ENCODE results near the gene NFASC. TPM values are rescaled to one million over a fixed set of nuclear protein-coding genes. Genes with fewer than 3 reads are reported as not detected.
A peak's percentile ranks its signal among the peaks of the same experiment; 100 is the strongest.

The NFASC gene
- total and polyA plus RNA-seq, 4 experiments from 2014 or later, result not detected

DNA sequence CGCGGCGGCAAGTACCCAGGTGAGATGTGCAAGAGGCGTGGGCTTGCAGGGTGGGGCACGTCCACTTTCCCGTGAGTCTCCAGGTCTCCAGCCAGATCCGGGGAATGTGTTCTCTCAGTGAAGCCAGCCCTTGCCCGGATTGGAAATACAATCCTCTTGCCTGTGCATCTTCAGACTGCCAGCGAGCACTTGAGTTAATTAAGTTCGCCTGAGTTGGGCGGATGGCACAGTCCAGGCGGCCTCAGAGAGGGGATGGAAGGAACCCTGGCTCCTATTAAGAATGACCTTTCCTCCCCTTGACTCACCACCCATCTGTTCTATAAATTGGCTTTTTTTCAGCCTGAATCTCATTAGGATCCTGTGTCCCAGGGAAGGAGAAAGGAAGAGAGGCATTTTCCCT lies 139.0 kb downstream of the NFASC start:
- no peak overlapping the region for H3K4me3 Mint-ChIP-seq
- Histone ChIP-seq H3K27me3 (ENCODE audit: insufficient read depth, low read length) (no peaks in the 10 kb centered on the region), H3K4me3 (ENCODE audit: low read length in 2 of 2) (no peak overlapping the region), H3K9me3 (ENCODE audit: control insufficient read depth in 1 of 2, low read length in 2 of 2) (no peaks in the 10 kb centered on the region), H3K4me1 (ENCODE audit: insufficient read depth, low read length) (no peaks in the 10 kb centered on the region), H3K36me3 (ENCODE audit: insufficient read depth, low read length) (no peaks in the 10 kb centered on the region), H3K27ac (ENCODE audit: low read depth, low read length) (no peak overlapping the region)
- DNase-seq, result no peak
- H3K27me3 Mint-ChIP-seq, result peaks cover 2 to 6% of the 10 kb centered on the region in 2 donors
- no peaks in the 10 kb centered on the region for H3K36me3 Mint-ChIP-seq
- ChIA-PET CTCF (ENCODE audit: partially characterized antibody) (no interaction called here), POLR2A (ENCODE audit: partially characterized antibody) (no interaction called here)
- H3K4me1 Mint-ChIP-seq, result no peaks in the 10 kb centered on the region
- peak overlapping the region in 1 of 7 donors; percentile 58 for H3K27ac Mint-ChIP-seq
- intact Hi-C loops (cut with micrococcal nuclease), result no loop called here
- H3K9me3 Mint-ChIP-seq, result no peaks in the 10 kb centered on the region

- ChIA-PET CTCF (ENCODE audit: partially characterized antibody) (no interaction called here), POLR2A (ENCODE audit: partially characterized antibody) (no interaction called here)
- H3K4me1 ChIP-seq (ENCODE audit: insufficient read depth, low read length), result no peaks in the 10 kb centered on the region
- Mint-ChIP-seq H3K27me3 (peaks cover under 1 to 4% of the 10 kb centered on the region in 2 donors), H3K27ac (no peak overlapping the region), H3K9me3 (no peaks in the 10 kb centered on the region), H3K36me3 (no peaks in the 10 kb centered on the region), H3K4me1 (no peaks in the 10 kb centered on the region), H3K4me3 (no peak overlapping the region)
- H3K36me3 ChIP-seq (ENCODE audit: insufficient read depth, low read length), result no peaks in the 10 kb centered on the region
- no peaks in the 10 kb centered on the region for H3K9me3 ChIP-seq (ENCODE audit: control insufficient read depth in 1 of 2, low read length in 2 of 2)
- no peak overlapping the region for H3K27ac ChIP-seq (ENCODE audit: low read depth, low read length)
- no peak overlapping the region for H3K4me3 ChIP-seq (ENCODE audit: low read length in 2 of 2)
- DNase-seq, result no peak
- intact Hi-C loops (cut with micrococcal nuclease), result no loop called here
- no peaks in the 10 kb centered on the region for H3K27me3 ChIP-seq (ENCODE audit: insufficient read depth, low read length)
Observed at GRCh38 chr1:205012391-205013140, 141.9 kb downstream of the NFASC start.

DNA sequence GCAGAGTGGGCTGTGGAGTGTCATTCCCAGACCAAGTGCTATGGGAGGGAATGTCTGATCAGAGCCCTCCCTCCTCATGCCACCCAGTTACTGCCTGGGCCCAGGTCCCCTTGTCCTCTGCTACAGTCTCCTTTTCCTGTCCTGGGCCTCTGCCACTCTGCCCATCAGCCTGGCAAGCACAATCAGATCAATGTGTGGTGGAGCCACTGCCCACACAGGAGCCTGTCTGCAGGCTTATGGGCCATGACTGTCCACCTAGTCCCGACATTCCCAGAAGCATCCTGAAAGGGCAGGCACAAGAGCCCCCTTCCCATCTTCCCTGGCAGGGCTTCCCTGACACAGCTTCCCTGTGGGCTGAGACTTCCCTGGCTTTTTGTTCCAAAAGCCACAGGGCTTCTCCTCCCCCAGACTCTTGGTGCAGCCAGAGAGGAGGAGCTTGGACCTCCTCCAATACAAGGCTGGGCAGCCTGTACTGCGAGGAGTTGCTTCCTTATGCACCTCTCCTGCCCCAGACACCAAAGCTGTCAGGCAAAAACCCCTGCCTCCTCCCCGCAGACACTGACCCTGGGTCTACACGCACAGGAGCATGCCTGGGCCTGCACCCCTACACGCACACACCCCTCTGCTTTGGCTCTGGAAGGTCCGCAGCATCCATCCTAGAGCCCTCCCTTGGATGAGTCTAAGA lies 143.2 kb downstream of the NFASC start:
- H3K27me3 Mint-ChIP-seq, result peaks cover 3 to 4% of the 10 kb centered on the region in 2 donors
- Histone ChIP-seq H3K4me1 (ENCODE audit: insufficient read depth, low read length) (no peaks in the 10 kb centered on the region), H3K27me3 (ENCODE audit: insufficient read depth, low read length) (no peaks in the 10 kb centered on the region), H3K9me3 (ENCODE audit: control insufficient read depth in 1 of 2, low read length in 2 of 2) (no peaks in the 10 kb centered on the region), H3K4me3 (ENCODE audit: low read length in 2 of 2) (no peak overlapping the region), H3K27ac (ENCODE audit: low read depth, low read length) (no peak overlapping the region), H3K36me3 (ENCODE audit: insufficient read depth, low read length) (no peaks in the 10 kb centered on the region)
- no peak overlapping the region for H3K4me3 Mint-ChIP-seq
- ChIA-PET POLR2A (ENCODE audit: partially characterized antibody) (no interaction called here), CTCF (ENCODE audit: partially characterized antibody) (no interaction called here)
- no peaks in the 10 kb centered on the region for H3K9me3 Mint-ChIP-seq
- no peaks in the 10 kb centered on the region for H3K4me1 Mint-ChIP-seq
- H3K36me3 Mint-ChIP-seq, result no peaks in the 10 kb centered on the region
- intact Hi-C loops (cut with micrococcal nuclease), result no loop called here
- peak overlapping the region in 1 of 7 donors; percentile 35 for H3K27ac Mint-ChIP-seq
- DNase-seq, result no peak

DNA sequence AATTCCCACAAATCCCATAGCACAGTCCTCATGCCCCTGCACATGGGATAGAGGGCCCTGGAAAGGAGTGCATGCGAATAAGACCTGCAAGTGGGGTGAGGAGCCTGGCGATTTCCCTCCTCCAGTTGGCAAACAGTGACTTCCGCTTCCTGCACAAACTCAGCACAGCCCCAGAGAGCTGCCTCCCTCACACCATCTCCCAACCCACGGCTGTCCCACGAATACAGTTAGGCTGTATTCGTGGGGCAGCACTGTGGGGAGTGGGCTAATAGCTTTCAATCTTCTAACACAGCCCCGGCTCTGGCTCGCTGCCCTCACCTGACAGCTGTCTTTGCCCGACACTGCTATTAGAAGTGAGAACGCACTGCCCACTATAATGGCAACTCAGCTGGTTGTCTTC lies 144.1 kb downstream of the NFASC start:
- Mint-ChIP-seq H3K36me3 (no peaks in the 10 kb centered on the region), H3K9me3 (no peaks in the 10 kb centered on the region), H3K4me1 (no peaks in the 10 kb centered on the region), H3K4me3 (peak overlapping the region in 1 of 8 donors; percentile 18), H3K27ac (peak overlapping the region in 1 of 7 donors; percentile 66), H3K27me3 (peaks cover 3 to 4% of the 10 kb centered on the region in 2 donors)
- ChIA-PET POLR2A (ENCODE audit: partially characterized antibody) (no interaction called here), CTCF (ENCODE audit: partially characterized antibody) (no interaction called here)
- no peak overlapping the region for H3K27ac ChIP-seq (ENCODE audit: low read depth, low read length)
- no peak for DNase-seq
- intact Hi-C loops (cut with micrococcal nuclease), result no loop called here
- no peaks in the 10 kb centered on the region for H3K4me1 ChIP-seq (ENCODE audit: insufficient read depth, low read length)
- no peak overlapping the region for H3K4me3 ChIP-seq (ENCODE audit: low read length in 2 of 2)
- no peaks in the 10 kb centered on the region for H3K36me3 ChIP-seq (ENCODE audit: insufficient read depth, low read length)
- H3K9me3 ChIP-seq (ENCODE audit: control insufficient read depth in 1 of 2, low read length in 2 of 2), result no peaks in the 10 kb centered on the region
- H3K27me3 ChIP-seq (ENCODE audit: insufficient read depth, low read length), result no peaks in the 10 kb centered on the region

DNA sequence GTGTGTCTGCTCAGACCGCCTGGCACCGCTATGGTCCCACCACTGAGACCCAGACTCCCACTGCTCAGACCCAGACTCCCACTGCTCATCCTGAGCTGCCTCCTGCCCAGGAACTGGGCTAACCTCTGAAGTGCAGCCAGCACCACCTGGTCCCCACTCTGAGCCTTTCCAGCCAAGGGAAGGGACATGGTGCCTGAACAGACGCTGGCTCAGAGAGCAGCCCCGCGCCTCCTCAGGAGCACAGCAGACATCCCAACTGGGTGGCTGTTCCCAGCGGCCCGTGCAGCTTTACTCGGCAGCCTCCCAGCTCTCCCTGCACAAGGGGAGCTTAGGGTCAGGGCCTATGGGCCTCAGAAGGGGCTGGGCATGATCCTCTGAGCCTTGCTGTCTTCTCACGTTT lies 144.6 kb downstream of the NFASC start:
- Mint-ChIP-seq H3K27me3 (peaks cover 3 to 4% of the 10 kb centered on the region in 2 donors), H3K4me3 (no peak overlapping the region), H3K4me1 (no peaks in the 10 kb centered on the region), H3K9me3 (no peaks in the 10 kb centered on the region), H3K36me3 (no peaks in the 10 kb centered on the region), H3K27ac (no peak overlapping the region)
- ChIA-PET CTCF (ENCODE audit: partially characterized antibody) (no interaction called here), POLR2A (ENCODE audit: partially characterized antibody) (no interaction called here)
- intact Hi-C loops (cut with micrococcal nuclease), result no loop called here
- no peaks in the 10 kb centered on the region for H3K9me3 ChIP-seq (ENCODE audit: control insufficient read depth in 1 of 2, low read length in 2 of 2)
- no peaks in the 10 kb centered on the region for H3K36me3 ChIP-seq (ENCODE audit: insufficient read depth, low read length)
- no peaks in the 10 kb centered on the region for H3K4me1 ChIP-seq (ENCODE audit: insufficient read depth, low read length)
- DNase-seq, result no peak
- H3K4me3 ChIP-seq (ENCODE audit: low read length in 2 of 2), result no peak overlapping the region
- H3K27me3 ChIP-seq (ENCODE audit: insufficient read depth, low read length), result no peaks in the 10 kb centered on the region
- H3K27ac ChIP-seq (ENCODE audit: low read depth, low read length), result no peak overlapping the region

DNA sequence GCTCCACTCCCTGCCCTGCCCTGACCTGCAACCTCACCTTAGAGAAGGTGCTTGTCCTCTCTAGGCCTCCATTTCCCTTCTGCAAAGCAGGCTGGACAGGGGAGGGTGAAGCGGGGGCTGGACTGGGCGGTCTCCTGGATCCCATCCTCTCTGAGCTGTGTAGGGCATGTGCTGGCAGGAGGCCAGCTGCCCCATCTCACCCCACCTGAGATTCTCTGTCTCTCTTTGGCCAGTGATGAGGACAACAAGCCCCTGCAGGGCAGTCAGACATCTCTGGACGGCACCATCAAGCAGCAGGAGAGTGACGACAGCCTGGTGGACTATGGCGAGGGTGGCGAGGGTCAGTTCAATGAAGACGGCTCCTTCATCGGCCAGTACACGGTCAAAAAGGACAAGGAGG lies 145.4 kb downstream of the NFASC start:
- Histone ChIP-seq H3K4me1 (ENCODE audit: insufficient read depth, low read length) (no peaks in the 10 kb centered on the region), H3K4me3 (ENCODE audit: low read length in 2 of 2) (no peak overlapping the region), H3K27ac (ENCODE audit: low read depth, low read length) (no peak overlapping the region), H3K27me3 (ENCODE audit: insufficient read depth, low read length) (no peaks in the 10 kb centered on the region), H3K9me3 (ENCODE audit: control insufficient read depth in 1 of 2, low read length in 2 of 2) (no peaks in the 10 kb centered on the region), H3K36me3 (ENCODE audit: insufficient read depth, low read length) (no peaks in the 10 kb centered on the region)
- Mint-ChIP-seq H3K27ac (no peak overlapping the region), H3K27me3 (peaks cover 3 to 4% of the 10 kb centered on the region in 2 donors), H3K4me3 (no peak overlapping the region), H3K36me3 (no peaks in the 10 kb centered on the region), H3K4me1 (no peaks in the 10 kb centered on the region), H3K9me3 (no peaks in the 10 kb centered on the region)
- intact Hi-C loops (cut with micrococcal nuclease), result no loop called here
- CTCF ChIA-PET (ENCODE audit: partially characterized antibody), result no interaction called here
- POLR2A ChIA-PET (ENCODE audit: partially characterized antibody), result no interaction called here
- no peak for DNase-seq

DNA sequence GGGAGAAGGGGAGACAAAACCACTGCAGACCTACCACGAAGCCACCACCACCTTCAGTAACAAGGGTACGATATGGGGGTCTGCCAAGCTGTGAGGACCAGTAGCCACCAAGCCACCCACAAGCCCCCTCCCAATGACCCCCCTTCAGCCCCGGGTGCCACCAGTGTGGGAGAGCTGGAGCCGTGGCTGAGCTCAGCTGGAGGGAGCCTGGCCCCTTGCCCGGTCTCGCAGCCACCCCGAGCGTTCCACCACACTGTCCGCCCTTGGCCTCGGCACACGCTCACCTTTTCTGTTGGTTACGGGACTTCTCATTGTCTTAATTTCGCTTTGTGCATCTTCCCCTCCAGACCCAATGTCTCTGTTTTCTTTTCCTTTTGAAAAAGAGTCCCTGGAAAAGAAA lies 145.9 kb downstream of the NFASC start:
- POLR2A ChIA-PET (ENCODE audit: partially characterized antibody), result no interaction called here
- no peaks in the 10 kb centered on the region for H3K27me3 ChIP-seq (ENCODE audit: insufficient read depth, low read length)

More for the DNA sequence above, 145.9 kb downstream of the NFASC start:
- Mint-ChIP-seq H3K27me3 (peaks cover 3 to 4% of the 10 kb centered on the region in 2 donors), H3K9me3 (no peaks in the 10 kb centered on the region), H3K36me3 (no peaks in the 10 kb centered on the region), H3K4me3 (no peak overlapping the region), H3K4me1 (no peaks in the 10 kb centered on the region), H3K27ac (no peak overlapping the region)
- DNase-seq, result no peak
- Histone ChIP-seq H3K9me3 (ENCODE audit: control insufficient read depth in 1 of 2, low read length in 2 of 2) (no peaks in the 10 kb centered on the region), H3K27ac (ENCODE audit: low read depth, low read length) (no peak overlapping the region), H3K4me1 (ENCODE audit: insufficient read depth, low read length) (no peaks in the 10 kb centered on the region), H3K36me3 (ENCODE audit: insufficient read depth, low read length) (no peaks in the 10 kb centered on the region), H3K4me3 (ENCODE audit: low read length in 2 of 2) (no peak overlapping the region)
- intact Hi-C loops (cut with micrococcal nuclease), result no loop called here
- CTCF ChIA-PET (ENCODE audit: partially characterized antibody), result no interaction called here
